ENCODE measurements around the gene CDRT4.
A peak's percentile ranks its signal among the peaks of the same experiment; 100 is the strongest.

CDRT4 gene

GRCh38 chr17:15465045-15465701, 2.2 kb downstream of the CDRT4 start:
- DNase-seq (ENCODE audit: low read depth) = no peak
- no peak for TF ChIP-seq CTCF (conservative IDR thresholded peaks at IDR 0.05; ENCODE audit: control insufficient read depth, insufficient read depth, low read depth, low read length)
- no peak overlapping the region for H3K4me3 ChIP-seq (ENCODE audit: control insufficient read depth, low read depth, low read length)

- DNase-seq (ENCODE audit: low read depth) = no peak
- H3K4me3 ChIP-seq (ENCODE audit: control insufficient read depth, low read depth, low read length) = no peak overlapping the region
- TF ChIP-seq CTCF (conservative IDR thresholded peaks at IDR 0.05; ENCODE audit: control insufficient read depth, insufficient read depth, low read depth, low read length) = no peak
These were observed 3.0 kb downstream of the CDRT4 start for GRCh38 chr17:15464231-15464985.

- TF ChIP-seq CTCF (conservative IDR thresholded peaks at IDR 0.05; ENCODE audit: control insufficient read depth, insufficient read depth, low read depth, low read length) = no peak
- no peak overlapping the region for H3K4me3 ChIP-seq (ENCODE audit: control insufficient read depth, low read depth, low read length)
- DNase-seq (ENCODE audit: low read depth) = peak; percentile 77
These were observed 4.2 kb downstream of the CDRT4 start for GRCh38 chr17:15462976-15463772.

- DNase-seq (ENCODE audit: low read depth) = no peak
- TF ChIP-seq CTCF (conservative IDR thresholded peaks at IDR 0.05; ENCODE audit: control insufficient read depth, insufficient read depth, low read depth, low read length) = no peak
- H3K4me3 ChIP-seq (ENCODE audit: control insufficient read depth, low read depth, low read length) = no peak overlapping the region
These were observed 9.7 kb downstream of the CDRT4 start for GRCh38 chr17:15457723-15458094.

- TF ChIP-seq CTCF (conservative IDR thresholded peaks at IDR 0.05; ENCODE audit: control insufficient read depth, insufficient read depth, low read depth, low read length) = peak; percentile 60
- peak; percentile 94 for DNase-seq (ENCODE audit: low read depth)
- H3K4me3 ChIP-seq (ENCODE audit: control insufficient read depth, low read depth, low read length) = no peak overlapping the region
These were observed 10.3 kb downstream of the CDRT4 start for GRCh38 chr17:15456972-15457722.

GRCh38 chr17:15456496-15456895, 10.9 kb downstream of the CDRT4 start:
- no peak overlapping the region for H3K4me3 ChIP-seq (ENCODE audit: control insufficient read depth, low read depth, low read length)
- peak; percentile 64 for DNase-seq (ENCODE audit: low read depth)
- no peak for TF ChIP-seq CTCF (conservative IDR thresholded peaks at IDR 0.05; ENCODE audit: control insufficient read depth, insufficient read depth, low read depth, low read length)
